HG02981 (cell line): ENCODE results near the gene CACHD1.
"Not testable (repeated sequence)": the region's sequence is repeated elsewhere in the genome, so short reads cannot be mapped to it uniquely, and the experiment has no call there.

ENCODE experiments used
- ATAC-seq: cut with Tn5 transposase; IDR thresholded peaks from one replicate; pipeline ENCODE4 v1.9.1; 2021; ENCODE audit warnings: mild to moderate bottlenecking, moderate library complexity; ENCODE audit not compliant: unreplicated experiment

CACHD1 gene

DNA sequence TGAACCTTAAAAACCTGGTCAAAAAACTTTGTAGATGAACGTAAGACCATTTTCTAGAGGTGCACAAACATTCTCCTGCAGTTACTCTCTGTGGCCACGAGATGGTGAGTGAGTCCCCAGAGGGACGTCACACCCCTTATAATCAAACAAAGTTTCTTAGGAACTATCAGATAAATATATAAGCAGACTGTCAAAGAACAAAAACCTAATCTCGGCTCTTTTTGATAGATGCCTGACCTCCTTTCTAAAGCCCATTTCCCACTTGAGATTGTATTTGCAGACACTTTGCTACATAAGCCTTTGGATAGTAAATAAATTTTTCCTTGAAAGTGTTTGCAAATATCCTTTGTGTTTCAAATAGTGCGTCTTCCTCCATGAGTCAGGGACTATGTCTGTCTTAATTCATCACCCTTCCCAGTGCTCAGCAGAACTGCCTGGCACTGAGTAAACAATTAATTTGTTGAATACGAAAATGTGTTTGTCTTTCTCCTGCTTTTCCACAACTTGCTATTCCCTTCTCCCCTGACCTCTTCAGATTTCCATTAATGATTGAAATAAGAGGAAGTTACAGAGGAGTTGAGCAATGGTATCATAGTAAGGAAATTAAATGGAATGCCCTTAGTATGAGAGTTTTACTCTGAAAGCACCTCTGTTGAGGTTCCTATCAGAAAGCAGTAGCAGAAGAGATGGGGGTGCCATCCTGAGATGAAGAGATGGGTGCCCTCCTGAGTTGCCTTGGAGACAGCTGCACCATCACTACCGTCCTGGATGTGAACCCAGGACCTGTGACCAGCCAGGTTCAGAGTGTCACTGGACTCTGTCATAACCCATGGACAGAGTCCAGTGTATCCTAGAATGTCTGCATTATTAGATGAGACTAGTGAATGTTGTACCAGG, 217.1 kb downstream of the CACHD1 start:
- ATAC-seq = peak; percentile 68

DNA sequence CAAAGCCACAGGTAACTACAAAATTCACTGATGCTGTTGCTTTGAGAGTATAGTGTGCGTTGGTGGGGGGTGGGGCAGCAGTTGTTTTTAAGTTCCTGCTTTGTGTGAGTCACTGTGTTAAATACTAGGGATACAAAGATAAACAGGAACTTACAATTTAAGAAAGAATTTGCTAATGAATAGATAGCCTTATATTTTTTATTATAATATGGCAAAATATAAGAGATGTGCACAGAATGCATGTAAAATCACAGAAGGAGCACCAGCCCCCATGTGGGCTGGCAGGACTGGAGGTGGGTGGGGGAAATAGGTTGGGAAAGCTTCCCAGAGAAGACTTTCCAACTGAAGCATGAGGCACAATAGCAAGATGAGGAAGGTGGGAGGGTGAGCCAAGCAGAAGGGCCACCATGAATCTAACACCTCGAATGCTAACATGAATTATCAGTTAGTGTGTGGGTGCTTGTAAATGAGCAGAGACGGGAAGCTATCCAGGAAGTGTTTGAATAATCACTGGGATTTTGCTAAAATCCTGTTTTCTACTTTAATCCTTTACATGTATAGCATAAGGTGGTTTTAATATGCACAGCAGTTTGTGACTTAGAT, 217.9 kb downstream of the CACHD1 start:
- ATAC-seq = no peak

DNA sequence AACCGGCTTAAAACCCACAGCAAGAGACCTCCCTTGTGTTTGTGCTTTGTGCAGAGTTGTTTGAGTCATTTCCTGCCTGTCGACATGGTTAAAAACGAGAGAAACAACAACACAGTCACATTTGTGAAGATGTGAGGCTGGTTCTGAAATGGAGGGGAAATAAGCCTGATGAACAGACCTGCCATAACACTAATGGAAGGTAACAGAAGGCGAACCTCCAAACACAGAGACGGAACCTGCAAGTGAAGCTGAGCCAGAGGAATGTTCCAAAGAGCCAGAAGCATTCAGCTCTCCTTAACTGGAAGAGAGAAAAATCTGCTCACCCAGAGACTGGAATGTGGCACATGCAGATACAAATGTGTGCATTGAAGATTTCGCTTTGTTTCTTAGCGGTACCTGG, 221.7 kb downstream of the CACHD1 start:
- ATAC-seq = no peak

DNA sequence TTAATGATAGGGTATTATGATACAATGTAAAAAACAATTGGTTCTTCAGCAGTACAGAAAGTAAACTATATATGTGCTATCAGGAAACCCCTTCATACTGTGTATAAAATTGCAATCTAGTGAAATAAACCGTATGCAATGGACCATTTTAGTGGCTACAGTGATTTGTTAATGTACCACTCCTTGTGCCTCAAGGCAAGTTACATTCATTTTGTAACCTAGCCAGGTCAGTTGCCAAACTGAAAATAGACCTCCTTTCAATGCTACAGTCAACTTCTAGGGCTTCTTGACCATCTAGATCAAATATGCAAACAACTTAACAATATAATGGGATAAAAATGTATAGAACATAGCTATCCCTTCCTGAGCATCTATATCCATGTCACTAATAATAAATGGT, 223.0 kb downstream of the CACHD1 start:
- ATAC-seq = no peak

DNA sequence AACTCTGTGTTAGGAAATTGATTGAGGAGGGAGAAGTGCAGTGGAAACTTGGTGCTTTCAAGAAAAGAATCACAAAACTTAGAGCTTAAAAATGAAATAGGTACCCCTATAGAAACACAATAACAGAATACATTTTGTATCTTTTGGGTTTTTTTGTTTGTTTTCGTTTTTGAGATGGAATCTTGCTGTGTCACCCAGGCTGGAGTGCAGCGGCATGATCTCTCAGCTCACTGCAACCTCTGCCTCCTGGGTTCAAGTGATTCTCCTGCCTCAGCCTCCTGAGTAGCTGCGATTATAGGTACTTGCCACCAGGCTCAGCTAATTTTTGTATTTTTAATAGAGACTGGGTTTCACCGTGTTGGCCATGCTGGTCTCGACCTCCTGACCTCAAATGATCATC, 223.5 kb downstream of the CACHD1 start:
- no peak for ATAC-seq

DNA sequence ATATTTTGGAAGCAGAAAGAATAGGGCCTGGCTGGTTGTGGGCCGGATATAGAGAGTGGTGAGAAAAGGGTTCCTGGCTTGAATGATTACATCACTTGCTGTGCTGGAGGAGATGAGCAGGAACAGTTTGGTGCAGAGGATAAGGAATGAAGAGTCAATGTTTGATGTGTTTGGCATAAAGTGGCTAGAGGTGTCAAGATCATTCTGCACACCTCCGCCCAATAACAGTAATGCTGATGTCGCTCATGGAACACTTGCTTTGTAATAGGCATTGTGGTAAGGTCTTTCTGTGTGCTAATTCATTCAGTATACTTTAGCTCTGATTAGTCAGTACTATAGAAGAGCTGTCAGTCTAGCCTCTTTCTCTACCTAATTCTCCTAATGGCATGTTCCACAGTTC, 226.9 kb downstream of the CACHD1 start:
- ATAC-seq = no peak

DNA sequence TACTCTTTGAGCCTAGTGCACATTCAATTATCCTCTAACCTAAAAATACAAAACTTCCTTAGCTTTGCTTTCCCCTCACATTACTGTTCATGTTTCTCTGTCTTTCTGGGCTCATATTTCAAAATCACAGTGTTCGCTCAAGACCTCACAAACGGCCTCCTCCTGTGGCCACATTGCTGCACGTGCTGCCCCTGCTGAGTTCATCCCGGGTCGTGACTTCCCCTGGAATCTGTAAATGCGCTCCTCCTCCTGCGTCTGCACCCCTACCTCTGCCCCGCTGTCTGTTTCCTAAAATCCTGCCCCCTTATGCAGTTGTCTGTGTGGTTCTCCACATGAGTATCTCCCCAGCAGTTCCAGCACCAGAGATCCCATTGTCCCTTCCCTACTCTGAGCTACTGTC, 229.4 kb downstream of the CACHD1 start:
- ATAC-seq = no peak

DNA sequence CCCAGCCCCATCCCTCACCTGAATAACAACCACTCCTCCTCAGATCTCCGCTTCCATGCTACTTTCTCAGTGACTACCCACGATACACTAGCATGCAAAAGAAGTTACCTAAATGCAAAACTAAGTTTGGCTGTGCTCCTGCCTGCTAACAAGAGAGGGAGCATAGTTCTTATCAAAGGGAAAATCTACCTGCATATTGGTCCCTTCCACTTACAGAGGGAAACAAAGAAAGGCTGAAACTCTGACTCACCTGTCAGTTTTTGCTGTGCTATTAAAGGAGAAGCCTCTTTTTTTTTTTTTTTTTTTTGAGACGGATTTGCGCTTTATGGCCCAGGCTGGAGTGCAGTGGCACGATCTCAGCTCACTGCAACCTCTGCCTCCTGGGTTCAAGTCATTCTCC, 231.1 kb downstream of the CACHD1 start:
- ATAC-seq = no peak

DNA sequence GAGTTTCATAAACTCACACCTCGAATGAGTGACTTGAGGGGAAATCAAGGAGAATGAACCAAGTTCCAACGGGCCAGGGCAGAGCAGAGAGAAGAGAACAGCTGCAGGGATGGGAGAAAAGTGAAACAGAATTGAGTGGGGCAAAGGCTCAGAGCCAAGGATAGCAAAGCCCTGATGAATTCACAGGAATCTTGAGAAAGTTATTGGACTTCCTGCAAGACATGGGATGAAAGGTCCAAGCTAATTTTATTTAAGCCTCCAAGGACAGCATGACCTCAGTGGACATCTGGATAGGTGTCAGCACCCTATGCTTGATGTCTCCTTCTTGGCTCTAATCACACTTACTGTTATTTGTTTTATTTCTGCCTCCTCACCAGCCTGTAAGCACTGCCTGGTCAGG, 232.0 kb downstream of the CACHD1 start:
- ATAC-seq = no peak

DNA sequence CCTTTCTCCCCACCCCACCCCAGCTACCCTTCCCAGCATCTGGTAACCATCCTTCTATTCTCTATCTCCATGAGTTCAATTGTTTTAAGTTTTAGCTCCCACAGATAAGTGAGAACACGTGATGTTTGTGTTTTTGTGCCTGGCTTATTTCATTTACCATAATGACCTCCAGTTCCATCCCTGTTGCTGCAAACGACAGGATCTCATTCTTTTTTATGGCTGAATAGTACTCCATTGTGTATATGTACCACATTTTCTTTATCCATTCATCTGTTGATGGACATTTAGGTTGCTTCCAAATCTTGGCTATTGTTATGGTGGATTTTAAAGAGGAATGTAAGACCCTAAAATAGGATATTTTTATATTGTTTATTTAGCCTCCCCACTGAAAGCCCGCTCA, 232.7 kb downstream of the CACHD1 start:
- not testable (repeated sequence) for ATAC-seq

DNA sequence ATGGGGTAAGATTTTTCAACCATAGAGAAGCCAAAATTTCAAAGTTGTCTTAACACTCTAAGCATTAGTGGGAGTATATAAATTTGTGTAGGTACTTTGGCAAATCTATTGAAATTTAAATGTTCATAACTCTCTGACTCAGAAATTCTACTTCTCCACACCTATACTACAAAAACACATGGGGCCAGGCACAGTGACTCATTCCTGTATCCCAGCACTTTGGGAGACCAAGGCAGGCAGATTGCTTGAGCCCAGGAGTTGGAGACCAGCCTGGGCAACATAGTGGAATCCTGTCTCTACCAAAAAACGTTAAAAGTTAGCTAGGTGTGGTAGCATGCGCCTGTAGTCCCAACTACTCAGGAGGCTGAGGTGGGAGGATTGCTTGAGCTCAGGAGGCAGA, 233.7 kb downstream of the CACHD1 start:
- no peak for ATAC-seq

DNA sequence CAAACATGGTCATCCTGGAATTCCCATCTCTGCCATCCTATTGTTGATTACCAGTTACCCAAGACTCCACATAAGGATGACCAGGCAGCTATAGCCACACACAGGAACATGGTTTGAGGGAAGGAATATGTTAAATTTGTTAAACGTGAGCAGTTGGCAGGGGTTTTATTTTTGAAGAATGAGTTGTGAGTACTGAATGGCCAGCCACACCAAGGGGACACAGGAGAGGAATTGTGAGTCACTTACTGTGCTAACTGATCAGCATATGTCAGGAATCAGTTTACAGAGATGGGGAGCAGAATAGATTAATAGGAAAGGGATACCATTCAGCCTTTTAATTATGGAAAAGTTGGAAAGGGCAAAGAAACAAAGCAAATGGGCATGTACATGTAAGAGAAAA, 235.7 kb downstream of the CACHD1 start:
- no peak for ATAC-seq

DNA sequence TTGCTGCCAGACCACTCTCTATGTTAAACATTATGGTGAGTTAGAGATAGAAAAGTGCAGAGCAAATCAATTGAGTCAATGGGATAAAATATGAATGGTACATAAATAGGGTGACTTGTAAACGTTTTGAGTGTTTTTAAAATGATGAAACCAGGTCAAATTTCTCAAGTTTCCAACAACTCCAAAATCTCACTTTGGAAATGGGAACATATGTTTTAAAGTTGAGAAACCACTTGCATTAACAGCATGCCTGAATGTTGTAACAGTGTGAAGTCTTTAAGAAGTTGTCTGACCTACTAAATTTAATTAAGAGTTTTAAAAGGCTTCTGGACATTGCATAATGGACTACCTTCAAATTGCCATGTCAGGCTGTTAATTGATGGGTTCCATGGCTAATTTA, 241.3 kb downstream of the CACHD1 start:
- ATAC-seq = no peak

DNA sequence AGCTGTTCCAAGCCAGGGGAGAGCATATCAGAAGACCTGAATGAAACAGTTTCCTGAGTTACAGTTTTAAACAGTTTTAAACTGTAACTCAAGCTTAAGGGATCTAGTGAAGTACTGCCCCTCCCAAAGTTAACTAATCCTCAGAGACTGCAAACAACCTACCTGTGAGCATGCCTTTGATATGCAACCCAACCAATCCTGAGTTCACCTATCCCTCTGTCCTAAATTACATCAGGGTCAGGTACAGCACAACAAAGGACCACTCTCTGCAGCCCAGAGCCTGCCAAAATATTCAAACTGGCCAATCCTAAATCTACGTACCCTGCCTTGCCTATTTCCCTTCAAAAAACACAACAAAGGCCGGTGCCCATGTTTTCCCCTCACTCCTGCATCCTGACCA, 242.1 kb downstream of the CACHD1 start:
- ATAC-seq = no peak

DNA sequence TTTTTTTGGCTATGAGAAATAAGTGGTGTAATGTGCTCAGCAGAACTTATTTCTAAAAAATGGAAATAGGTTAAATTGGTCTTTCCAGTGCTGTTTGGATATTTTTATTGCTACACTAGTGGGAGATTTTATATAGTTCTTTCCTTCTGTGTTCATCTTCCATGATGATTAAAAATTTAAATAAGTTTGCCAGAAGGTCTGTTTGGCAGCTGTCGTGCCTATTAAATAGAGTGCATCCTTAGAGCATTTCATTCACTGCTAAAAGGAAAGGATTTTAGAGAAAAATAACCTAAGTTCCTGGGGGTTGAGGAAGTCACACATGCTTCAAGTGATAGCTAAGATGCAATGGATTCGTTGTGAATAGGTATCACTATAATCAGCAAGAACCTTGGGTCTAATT, 245.3 kb downstream of the CACHD1 start:
- no peak for ATAC-seq

DNA sequence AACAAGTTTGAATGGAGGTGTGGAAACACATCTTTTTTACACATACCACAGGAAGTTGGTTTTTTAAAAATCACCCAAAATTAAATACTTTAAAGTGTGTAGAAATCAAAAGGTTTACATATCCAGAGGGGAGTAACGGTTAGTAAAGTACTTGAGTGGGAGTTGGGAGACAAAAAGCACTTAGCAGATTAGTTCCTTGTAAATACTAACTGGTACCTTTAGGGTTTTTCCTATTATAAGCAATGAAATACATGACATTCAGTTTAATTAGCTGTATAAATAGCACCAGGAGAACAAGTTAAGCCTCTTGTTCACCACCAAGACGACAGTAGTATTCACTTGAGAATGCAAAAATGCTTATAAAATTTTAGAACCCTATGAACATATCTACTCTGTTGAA, 251.2 kb downstream of the CACHD1 start:
- ATAC-seq = no peak

DNA sequence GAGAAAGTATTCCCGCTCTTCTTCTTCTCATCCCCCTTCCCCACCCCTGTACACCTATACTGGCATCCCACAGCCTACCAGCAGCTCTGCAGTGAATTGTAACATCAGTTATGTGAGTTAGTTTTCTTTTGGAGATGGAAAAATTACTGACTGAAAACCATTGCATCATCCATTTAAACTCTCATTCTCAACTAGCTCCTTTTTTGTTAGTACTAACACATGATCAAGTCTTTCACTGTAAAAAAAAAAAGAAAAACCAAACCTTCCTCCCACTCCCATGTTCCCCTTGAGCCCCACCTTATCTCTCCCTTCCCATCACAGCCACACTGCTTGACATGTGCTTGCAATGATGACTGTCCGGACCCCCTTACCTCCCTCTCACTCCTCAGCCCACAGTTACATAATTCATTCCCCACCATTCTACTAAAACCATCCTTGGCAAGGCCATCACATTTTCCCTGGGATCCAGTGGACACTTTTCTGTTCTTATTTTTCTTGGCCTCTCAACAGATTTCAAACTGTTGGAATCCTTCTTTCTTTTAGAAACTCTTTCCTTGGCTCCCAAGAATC, 251.7 kb downstream of the CACHD1 start:
- no peak for ATAC-seq

DNA sequence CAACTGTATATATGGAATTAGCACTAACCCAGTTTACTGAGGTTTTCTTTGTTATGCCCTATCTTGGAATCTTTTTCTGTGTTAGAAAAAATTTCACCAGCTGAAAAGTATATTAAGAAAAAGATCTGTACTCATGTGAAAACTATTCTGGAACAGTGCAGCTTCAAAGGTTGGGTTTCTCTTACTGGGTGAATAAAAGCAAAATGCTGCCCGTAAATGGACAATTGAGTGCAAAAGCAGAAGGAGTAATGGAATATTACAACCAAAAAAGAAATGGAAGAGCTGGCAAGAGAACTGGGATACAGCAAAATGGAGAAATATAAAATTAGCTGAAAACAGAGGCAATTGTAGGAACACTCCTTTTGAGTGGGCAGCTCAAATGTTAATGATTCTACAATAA, 257.9 kb downstream of the CACHD1 start:
- ATAC-seq = no peak

DNA sequence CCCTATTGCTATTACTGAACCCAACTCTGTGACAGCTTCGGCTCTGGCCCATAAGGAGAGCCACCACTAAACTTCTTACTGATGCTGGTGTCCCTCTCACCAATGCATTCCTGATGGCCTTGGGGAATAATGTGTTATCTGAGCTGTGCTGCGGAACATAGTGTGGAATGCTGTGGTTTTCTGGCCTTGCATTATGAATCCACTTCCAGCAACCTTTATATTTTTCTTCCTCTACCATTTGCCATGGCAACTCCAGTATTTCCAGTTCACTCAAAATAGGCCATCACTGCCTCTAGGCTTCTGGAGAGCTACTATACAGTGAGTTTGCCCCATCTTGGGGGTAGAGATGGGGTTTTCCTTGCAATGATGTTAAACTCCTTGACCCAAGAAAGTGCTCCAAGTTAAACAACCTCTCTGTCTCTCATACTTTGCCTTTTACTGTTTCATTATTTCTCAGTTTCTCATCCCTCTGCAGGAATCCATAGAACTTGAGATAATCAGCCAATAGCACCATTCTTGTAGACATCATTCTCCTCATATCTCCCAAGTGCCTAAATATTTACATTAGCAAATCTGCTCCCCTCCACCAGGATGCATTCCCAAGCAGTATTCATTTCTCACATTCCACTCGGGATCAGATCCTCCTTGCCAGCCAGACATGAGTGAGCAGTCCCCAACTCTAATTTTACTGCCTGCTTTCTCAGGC, 263.8 kb downstream of the CACHD1 start:
- ATAC-seq = no peak

DNA sequence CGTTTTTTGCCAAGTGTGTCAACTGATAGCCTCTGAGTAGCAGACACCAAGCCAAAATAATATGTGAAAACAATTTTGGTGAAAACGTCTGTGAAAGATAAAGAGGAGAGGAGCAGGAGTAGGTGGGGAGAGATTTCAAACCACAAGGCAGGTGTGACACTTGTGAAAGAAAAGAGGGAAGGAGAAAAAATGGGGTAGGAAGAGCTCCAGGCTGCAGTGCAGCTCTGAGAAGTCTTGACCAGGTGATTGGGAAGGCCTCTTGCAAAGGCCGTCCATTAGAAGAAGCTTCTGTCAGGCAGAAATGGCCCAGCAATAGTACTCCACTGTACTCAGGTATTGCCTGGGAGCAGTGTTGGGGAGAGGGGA, 264.3 kb downstream of the CACHD1 start:
- ATAC-seq = no peak

DNA sequence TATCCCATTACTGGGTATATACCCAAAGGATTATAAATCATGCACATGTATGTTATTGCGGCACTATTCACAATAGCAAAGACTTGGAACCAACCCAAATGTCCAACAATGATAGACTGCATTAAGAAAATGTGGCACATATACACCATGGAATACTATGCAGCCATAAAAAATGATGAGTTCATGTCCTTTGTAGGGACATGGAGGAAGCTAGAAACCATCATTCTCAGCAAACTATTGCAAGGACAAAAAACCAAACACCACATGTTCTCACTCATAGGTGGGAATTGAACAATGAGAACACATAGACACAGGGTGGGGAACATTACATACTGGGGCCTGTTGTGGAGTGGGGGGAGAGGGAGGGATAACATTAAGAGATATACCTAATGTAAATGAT, 270.8 kb downstream of the CACHD1 start:
- not testable (repeated sequence) for ATAC-seq
